HG02943 (cell line): Measurements from ENCODE around the gene MYADML2.

ENCODE experiments used
- ATAC-seq: cut with Tn5 transposase; IDR thresholded peaks from one replicate; pipeline ENCODE4 v1.9.1; 2021; ENCODE audit warnings: mild to moderate bottlenecking, low read depth, moderate library complexity; ENCODE audit not compliant: unreplicated experiment

The MYADML2 gene

DNA sequence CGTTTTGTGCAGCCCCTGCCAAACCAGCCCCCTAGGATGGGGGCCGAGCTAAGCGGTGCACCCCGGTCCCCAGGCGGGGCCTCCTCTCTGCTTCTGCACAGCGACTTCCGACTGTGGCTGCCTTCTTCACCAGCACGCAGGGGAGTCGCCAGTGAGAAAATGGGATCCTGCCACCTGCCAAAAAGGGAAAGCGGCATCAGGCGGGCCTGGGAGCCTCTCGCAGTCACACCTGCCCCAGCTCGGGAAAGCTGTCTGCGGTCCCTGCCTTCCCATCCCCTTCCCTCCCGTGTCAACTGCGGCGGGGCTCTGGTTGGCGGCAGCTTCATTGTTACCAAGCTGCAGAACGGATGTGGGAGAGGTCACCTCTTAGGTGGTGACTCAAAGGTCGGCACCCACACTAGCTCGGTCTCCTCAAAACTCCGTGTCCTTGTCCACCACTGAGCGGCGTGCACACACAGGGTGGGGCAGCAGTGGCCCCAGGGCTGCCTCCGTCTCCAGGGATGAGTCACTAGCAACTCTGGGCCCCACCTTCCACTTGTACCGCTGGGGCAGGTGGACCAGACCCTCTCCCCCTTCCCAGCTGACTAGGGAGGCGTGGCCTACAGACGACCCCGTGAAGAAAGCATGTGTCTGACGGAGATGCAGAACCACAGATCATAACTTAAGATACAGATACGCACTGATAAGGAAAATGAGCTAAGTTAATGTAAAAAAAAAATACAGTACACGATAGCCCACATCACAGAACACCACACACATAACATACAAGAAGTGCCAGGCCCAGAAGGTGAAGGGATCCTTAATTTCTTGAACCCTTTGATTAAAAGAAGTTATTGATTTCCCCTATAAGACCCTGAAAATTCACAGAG, 34.4 kb downstream of the MYADML2 start:
- ATAC-seq: no peak

DNA sequence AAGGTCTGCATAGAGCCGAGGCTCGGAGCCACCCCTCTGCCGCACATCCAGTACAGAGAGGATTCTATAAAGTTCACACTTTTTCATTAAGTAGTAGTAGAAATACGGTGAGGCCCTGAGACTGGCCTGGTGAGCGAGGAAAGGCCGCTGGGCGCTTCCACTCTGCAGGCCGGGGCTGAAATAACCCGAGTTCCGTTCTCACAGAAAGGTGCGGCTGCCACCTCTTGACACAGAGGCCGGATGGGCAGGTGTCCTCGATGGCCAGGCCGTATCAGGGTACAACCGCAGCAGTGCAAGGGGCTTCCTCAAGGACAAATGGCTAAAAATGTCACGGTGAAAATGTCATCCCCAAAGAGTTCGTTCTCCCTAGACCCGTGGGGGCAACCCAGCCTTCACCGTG, 35.1 kb downstream of the MYADML2 start:
- ATAC-seq: no peak

DNA sequence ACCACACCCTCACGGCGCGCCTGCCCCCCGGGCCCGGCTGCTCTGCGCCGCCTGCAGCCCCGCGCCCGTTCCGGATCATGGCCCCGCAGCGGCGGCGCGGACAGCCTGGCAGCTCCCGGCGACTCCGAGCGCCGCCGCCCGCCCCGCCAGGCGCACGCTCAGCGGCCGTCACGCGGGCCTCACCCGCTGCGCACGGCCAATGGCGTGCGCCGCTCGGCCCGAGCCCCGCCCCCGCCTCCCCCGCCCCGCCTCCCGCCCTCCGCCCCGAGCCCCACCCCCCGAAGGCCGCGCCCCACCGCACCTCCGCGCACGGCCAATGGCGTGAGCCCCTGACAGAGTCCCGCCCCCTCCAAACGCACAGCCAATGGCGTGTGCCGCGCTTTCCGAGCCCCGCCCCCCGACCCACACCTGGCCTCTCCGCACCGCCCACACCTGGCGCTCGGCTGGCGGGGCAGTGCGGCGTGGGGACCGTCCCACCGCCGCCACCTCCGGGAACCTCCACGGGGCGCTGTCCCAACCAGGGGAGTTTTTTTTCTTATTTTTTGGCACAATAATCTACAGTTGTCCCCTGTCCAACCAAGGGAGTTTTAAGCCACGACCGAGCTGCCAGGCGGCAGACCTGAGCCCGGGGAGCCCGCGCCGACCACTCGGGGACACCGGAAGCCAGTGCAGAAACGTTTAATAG, 35.6 kb downstream of the MYADML2 start, which contains the start of gene PCYT2:
TSS of gene PCYT2 (minus strand) at position 123 of the 685 bp plus-strand sequence. CDS start at position 79, 44 bp downstream.
- ATAC-seq: peak; percentile 62

DNA sequence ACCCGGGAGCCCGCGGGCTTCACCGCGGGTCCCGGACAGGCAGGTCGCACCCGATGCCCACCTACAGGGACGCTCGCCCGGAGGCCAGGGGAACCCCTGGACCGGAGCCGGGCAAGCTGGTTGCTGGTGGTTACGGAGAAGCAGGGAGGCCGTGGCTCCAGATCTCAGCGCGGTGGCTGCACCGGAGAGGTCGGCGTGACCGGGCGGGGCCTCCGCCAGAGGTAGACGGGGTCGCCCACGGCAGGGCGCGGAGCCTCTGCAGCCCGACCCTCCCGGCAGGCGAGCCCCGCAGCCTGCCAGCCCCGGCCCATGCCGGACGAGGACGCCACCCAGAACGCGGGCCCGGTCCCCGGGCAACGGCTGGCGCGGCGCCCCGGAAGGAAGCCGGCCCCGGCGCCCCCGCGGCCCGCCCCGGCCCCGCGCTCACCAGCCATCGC, 36.2 kb downstream of the MYADML2 start:
- peak; percentile 27 for ATAC-seq

DNA sequence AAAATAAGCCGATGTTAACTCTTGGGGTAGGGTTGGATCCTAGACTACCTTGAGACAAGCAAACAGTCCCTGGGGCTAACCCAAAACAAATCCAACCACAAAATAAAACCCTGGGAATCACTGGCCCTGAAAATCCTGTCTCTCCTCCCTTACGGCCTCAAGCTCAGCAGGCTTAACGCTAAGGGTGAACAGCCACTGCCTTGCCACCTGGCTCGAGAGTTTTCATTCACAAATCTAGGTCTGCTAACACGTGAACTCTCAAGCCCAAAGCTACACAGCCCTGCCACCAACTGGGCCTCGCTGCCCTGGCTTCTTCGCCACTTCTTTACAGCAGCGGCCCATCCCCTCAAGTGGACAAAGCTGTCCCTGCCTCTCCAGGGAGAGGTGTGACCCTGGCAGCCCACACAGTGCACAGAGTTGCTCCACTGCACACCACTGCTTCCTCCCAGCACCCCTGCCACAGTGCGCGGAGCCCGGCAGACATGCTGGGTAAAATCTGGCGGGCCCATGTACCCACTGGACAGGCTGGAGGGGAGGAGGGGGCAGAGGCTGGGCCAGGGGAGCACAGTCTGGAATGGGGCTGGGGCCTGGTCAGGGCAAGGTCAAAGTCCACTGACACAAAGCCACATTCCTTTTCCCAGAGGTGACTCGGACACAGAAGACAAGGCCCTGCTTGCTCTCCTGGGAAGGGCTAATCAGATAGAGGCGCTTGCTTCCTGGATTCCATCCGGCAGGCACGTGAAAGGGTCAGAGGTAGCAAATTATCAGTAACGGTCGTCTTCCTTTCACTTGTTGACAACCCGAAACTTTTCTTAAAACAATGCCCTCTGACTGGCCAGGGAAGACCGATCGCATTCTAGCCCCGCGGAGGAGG, 36.8 kb downstream of the MYADML2 start:
- ATAC-seq: no peak

DNA sequence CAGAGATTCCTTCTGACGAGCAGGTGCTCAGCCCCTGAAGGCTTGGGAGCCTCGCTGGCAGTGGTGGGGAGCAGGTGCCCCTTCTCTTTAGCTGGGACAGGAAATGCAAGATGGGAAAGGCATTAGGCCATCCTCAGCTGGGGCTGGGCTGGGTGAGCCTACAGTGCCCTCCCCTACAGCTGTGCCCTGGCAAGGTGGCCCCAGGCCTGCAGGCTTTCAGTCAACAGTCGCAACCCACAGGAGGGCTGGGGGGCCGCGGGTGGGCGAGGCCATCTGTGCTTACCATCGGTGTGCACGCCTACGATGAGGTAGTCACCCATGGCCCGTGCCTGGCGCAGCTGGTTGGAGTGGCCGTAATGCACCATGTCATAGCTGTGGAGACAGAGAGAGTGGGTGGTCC, 37.8 kb downstream of the MYADML2 start:
- no peak for ATAC-seq

DNA sequence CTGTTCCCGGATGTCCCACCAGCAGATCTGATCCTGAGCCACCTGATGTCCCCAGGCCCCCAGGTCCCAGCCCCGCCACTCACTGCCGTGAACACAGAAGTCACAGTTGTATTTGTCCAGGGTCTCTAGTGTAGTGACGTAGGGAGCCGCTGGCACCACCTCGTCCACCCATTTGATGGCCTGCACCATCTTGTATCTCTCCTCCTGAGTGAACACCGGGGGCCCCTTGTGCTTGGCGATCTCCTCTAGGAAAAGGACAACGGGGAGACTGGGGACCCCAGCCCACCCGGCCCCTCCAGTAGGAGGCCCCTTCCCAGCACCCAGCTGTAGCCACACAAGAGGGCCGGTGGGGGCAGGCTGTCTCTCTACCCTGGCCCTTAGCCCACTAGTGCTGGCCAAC, 38.2 kb downstream of the MYADML2 start:
- ATAC-seq: no peak

DNA sequence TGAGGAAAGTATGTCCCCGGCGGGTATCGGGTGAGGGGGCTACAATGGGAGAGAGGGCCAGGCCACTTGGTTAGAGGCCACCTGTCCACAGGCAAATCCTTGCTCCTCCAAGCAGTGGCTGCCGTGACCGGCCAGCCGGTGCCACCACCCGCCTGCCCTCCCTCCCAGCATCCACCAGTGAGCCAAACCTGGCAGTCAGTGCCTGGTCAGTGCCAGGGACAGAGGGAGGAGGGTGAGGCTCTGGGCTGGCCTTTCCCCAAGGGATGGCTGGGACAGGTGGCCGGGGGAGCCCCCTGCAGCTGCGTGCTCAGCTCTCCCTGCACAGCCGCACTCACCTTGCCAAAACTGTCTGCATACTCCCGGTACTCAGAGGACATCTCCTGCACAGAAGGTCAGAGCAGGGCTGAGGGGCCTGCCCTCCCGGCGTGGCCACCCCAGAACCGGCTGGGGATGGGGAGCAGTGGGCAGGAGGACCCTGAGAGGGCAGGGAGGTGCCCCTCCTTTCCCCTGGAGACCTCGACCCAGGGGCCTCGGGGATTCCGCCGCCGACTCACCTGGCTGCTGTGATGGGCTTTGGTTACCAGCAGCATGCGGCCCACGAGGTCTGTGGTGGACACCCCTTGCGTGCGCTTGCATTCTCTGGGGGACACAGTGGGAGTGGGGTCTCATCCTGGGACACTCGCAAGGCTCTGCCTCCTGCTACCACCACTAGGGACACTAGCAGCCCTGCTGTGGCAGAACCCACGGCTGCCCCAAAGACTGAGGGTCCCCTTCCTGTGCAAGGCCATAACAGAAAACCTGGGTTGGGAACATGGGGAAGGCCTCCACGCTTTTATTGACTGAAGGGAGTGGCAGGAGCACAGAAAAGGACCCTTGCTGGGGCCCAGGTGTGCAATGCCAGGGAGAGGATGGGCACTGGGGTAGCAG, 39.6 kb downstream of the MYADML2 start:
- no peak for ATAC-seq

DNA sequence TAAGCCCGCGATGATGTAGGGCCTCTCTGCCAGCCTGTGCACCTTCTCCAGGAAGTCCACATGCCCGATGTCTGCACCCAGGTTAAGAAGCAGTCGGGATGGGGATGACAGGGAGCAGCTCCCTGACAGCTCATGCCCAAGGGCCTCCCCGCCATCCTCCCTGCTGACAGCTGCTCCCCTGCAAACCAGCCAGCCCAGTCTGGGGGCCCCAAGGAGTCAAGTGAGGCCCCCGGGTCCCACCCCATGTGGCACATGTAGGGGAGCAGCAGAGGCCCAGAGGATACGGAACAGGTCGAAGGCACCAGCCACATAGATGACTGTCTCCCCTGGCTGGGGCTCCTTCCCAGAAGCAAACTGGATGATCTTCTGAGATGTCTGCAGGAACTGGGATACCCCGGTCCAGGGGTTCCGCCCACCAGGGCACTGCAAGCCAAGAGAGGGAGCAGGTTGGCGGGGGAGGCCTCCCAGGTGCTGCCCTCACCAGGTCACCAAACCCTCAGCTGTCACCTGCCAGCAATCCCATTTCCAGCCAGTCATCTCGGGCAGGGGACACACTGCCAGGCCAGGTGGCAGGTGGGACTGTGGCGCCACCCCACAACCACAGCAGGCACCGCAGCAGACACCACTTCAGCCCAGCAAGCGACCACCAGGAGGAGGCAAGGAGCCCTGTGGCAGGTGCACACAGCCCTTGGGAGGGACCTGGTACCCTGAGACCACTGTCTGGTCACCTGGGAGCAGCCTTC, 40.4 kb downstream of the MYADML2 start:
- no peak for ATAC-seq

DNA sequence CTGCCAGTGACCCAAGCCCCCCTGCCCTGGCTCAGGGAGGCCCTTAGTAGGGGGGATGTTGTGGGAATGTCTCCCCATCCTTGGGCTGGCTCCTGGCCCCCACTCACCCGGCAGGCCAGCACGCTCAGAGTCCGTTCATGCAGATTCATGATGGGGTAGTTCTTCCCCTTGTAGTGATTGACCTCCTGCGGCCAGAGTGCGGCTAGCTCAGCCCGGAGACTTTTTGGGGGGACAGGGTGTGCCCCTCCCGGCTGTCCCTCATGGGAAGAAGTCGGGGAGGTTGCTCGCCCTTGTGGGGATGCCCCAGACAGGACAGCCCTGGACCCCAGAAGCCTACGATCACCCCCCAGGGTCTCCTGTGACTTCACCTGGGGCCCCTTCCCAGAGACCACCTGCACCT, 41.0 kb downstream of the MYADML2 start:
- no peak for ATAC-seq

DNA sequence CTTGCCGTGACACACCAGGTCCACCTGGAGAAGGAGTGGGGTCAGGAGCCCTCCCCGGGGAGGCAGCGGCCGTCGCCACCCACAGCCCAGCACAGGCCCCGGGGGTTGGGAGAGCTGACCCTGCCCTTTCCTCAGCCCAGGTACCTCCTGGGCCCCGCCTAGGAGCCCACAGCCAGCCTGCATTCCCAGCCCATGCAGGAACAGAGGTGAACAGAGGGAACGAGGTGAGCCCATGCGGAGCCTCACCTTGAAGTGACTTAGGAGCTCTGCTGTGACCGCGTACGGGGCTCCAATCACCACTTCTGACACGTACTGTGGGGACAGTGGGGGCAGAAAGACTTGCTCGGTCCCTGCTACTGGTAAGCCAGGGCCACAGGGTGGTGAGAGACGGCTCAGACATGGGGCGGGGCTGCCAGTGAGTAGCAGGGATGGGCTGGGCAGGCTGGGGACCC, 41.6 kb downstream of the MYADML2 start:
- ATAC-seq: no peak

DNA sequence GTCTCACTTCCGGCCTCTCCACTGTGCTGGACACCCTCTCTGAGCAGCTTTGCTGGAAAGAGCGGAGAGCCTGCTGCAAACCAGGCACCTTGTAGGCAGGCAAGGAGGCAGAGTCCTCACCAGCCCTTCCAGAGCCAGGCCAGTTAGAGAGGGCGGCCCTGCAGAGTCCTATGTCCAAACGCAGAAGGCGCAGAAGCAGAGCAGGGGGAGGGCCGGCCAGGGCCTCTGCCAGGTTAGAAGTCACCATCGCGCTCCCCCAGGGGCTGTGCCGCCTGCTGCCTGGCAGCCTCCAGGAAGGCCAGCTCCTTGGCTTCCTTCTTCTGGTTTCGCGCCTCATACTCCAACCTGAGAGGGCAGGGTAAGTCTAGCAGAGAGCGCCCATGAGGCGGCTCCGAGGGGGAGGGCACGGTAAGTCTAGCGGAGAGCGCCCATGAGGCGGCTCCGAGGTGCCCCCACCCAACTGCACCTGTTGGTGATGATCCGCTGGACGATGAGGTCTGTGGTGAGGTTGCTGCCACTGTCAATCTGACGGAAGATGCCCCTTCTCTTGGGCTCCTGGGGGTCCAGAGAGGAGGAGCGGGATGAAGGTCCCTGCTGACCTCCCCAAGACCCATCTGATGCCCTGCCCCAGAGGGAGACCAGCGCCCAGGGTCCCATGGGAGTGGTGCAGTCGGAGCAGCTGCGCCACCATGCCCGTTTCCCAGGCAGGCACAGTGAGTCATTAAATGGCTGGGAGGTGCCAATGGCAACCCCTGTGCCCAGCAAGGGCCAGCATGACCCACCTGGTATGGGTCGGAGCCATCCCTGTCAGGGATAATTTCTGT, 42.2 kb downstream of the MYADML2 start:
- no peak for ATAC-seq

DNA sequence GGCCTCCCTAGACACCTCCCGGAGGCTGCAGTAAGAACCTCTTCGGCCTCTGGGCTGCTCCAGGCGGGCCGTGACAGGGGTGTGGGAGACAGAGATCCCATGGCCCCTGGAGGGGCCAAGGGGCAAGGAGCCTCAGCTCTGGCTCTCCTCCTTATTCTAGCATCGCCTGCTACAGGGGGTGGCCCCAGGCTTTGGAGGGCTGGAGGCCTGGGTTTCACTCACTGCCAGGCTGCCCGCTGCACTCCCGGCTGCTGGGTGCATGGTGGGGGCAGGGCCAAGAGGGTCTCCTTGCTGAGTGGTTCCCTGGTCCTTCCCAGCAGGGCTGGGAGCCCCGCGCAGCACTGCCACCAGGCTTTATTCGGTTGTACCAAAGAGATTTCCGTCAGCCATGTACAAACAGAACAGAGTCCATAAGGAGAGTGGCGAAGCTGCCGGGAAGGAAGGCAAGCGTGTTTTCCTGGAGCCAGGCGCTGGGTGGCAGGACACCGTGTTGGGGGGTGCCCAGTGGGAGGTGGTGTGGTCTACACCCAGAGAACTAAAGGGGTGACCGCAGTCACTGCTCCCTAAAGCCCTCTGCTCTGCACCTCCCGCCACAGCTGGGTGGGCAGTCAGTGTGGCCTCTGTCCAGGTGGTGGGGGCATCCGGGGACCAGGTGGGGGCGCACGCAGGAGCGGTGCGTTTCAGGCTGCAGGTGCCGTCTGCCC, 43.0 kb downstream of the MYADML2 start:
- no peak for ATAC-seq

DNA sequence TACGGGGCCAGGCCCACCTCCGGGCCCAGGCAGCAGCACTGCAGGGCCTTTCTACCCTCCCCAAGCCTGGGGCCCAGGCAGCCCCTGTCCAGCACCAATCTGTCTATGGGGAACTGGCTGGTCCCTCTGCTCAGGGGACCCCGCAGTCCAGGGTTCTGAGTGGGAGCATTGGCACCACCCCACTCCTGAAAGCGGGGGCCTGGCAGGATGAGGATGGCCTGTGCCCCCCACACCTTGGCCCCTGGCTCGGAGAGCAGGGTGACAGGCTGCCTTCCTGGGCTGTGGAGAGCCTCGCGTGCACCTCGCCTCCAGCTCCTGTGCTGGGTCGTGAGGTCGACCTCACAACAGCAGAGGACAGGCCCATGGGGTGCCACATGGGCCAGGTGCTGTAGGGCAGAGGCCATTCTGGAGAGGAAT, 43.6 kb downstream of the MYADML2 start:
- no peak for ATAC-seq

DNA sequence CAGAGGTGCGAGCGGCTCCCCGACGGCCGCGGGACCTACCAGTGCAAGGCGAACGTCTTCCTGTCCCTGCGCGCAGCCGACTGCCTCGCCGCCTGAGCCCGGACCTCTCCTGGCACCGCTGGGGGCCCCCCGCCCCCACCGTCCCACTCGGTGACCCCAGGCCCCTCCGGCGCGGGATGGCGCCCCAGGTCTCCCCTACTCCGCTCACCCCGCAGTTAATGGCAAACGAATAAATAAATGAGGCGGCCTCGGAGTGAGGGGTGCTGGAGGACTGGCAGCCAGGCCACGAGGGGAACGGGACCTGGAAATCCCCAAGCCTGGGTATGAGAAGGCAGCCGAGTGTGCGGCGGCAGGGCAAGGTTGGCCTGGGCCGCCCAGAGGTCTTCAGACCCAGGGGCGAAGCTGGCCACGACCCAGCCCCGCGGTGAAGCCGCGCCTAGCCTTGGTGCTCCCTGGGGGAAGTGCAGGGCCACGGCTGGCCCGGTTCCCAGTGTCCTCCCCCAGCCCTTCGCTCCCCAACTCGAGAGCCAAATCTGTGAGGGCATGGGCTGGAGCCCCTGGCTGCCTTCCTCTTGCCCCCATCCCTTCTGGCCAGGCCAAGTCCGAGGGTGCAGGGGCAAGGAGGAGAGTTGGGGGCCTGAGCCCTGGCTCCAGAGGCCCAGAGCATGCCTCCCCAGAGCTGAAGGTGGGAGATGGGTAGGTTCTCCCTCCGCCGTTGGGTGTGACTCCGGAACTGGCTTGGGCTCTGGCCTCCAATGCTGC, 44.2 kb downstream of the MYADML2 start:
- no peak for ATAC-seq

DNA sequence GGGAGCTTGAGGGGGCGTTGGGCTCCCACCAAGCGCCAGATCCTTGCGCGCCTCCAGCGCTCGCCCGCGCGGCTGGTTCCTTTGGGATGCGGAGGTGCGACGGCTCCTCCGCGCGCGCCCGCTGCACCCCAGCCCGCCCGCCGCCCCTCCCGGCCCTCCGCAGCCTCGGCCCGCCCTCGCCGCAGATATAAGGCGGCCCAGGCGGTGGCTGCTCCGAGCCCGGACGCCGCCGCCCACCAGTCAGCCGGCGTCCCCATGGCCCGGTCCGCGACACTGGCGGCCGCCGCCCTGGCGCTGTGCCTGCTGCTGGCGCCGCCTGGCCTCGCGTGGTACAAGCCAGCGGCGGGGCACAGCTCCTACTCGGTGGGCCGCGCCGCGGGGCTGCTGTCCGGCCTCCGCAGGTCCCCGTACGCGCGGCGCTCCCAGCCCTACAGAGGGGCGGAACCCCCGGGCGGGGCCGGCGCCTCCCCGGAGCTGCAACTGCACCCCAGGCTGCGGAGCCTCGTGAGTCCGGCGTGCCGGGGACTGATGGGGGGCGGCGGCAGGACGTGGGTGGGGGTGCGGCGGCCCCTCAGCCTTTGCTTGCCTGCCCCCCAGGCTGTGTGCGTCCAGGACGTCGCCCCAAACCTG, 44.9 kb downstream of the MYADML2 start, which contains the start of gene NPB:
TSS of gene NPB (plus strand) at position 216 of the 630 bp plus-strand sequence. CDS start at position 256, 40 bp downstream.
- ATAC-seq: no peak
